WERI-Rb-1 (cell line): ENCODE data around the gene GBF1.
A peak's percentile ranks its signal among the peaks of the same experiment; 100 is the strongest.

Source experiments
- DNase-seq: peaks from one replicate; pipeline ENCODE4 v3.0.0-alpha.2; 2020
- H3K27ac ChIP-seq: fragments of 250-450 bp; sonication (Bioruptor Pico); 2 replicates; pipeline ENCODE4 v1.5.1; 2020; ENCODE audit warnings: mild to moderate bottlenecking, moderate library complexity
- H3K27me3 ChIP-seq: fragments of 250-450 bp; sonication (Bioruptor Pico); 2 replicates; pipeline ENCODE4 v1.5.1; 2021; ENCODE audit warnings: mild to moderate bottlenecking, low read depth, moderate library complexity; ENCODE audit not compliant: insufficient read depth, severe bottlenecking
- H3K36me3 ChIP-seq: fragments of 250-450 bp; sonication (Bioruptor Pico); 2 replicates; pipeline ENCODE4 v1.5.1; 2020; ENCODE audit warnings: mild to moderate bottlenecking, moderate library complexity
- H3K4me3 ChIP-seq: 2 replicates; pipeline ENCODE4 v1.5.1; 2011; ENCODE audit warnings: low read depth, mild to moderate bottlenecking, control low read depth, low read length
- H3K9me3 ChIP-seq: fragments of 250-450 bp; sonication (Bioruptor Pico); 2 replicates; pipeline ENCODE4 v1.5.1; 2021; ENCODE audit warnings: mild to moderate bottlenecking, moderate library complexity; ENCODE audit not compliant: severe bottlenecking
- CTCF ChIP-seq: IDR thresholded peaks from 2 replicates; pipeline ENCODE4 v1.5.1; 2011; ENCODE audit warnings: low read depth, mild to moderate bottlenecking, control low read depth, inconsistent platforms, low read length

The GBF1 gene

GRCh38 chr10:102310361-102311024 lies 65.2 kb downstream of the GBF1 start:
- no peak for DNase-seq
- Histone ChIP-seq H3K27me3 (no peaks in the 10 kb centered on the region), H3K27ac (no peak overlapping the region), H3K36me3 (peaks cover 11% of the 10 kb centered on the region), H3K9me3 (no peaks in the 10 kb centered on the region), H3K4me3 (no peak overlapping the region)
- TF ChIP-seq CTCF: no peak

GRCh38 chr10:102311025-102311420 lies 65.7 kb downstream of the GBF1 start:
- no peak for DNase-seq
- Histone ChIP-seq H3K36me3 (peaks cover 13% of the 10 kb centered on the region), H3K9me3 (no peaks in the 10 kb centered on the region), H3K27me3 (no peaks in the 10 kb centered on the region), H3K4me3 (no peak overlapping the region), H3K27ac (no peak overlapping the region)
- no peak for TF ChIP-seq CTCF

- no peak for DNase-seq
- H3K4me3 ChIP-seq: peak overlapping the region; percentile 7; the same call in 1 of the 2 replicates
- no peaks in the 10 kb centered on the region for H3K27me3 ChIP-seq
- peaks cover 3% of the 10 kb centered on the region for H3K36me3 ChIP-seq
- no peaks in the 10 kb centered on the region for H3K9me3 ChIP-seq
- no peak for TF ChIP-seq CTCF
- H3K27ac ChIP-seq: no peak overlapping the region
Measured at GRCh38 chr10:102312683-102313082, 67.4 kb downstream of the GBF1 start.

- Histone ChIP-seq H3K27ac (no peak overlapping the region), H3K9me3 (no peaks in the 10 kb centered on the region), H3K27me3 (no peaks in the 10 kb centered on the region), H3K36me3 (peaks cover 3% of the 10 kb centered on the region), H3K4me3 (peak overlapping the region; percentile 7; the same call in 1 of the 2 replicates)
- peak; percentile 72 for DNase-seq
- TF ChIP-seq CTCF: no peak
Measured at GRCh38 chr10:102313221-102313896, 68.0 kb downstream of the GBF1 start.

- no peak for DNase-seq
- Histone ChIP-seq H3K27me3 (no peaks in the 10 kb centered on the region), H3K27ac (no peak overlapping the region), H3K9me3 (no peaks in the 10 kb centered on the region), H3K4me3 (no peak overlapping the region), H3K36me3 (peaks cover 3% of the 10 kb centered on the region)
- TF ChIP-seq CTCF: no peak
Measured at GRCh38 chr10:102314801-102315200, 69.5 kb downstream of the GBF1 start.
